ENCODE measurements around the gene SLC39A13.

DNA sequence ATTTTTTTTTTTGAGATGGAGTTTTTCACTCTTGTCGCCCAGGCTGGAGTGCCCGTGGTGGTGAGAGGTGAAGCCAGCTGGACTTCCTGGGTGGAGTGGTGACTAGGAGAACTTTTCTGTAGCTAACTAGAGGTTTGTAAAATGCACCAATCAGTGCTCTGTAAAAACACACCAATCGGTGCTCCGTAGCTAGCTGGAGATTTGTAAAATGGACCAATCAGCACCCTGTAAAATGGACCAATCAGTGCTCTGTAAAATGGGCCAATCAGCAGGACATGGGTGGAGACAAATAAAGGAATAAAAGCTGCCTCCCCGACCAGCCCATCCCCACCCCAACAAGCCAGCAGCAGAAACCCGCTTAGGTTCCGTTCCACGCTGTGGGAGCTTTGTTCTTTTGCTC is 45.0 kb downstream of the SLC39A13 start:
- TF ChIP-seq RXRA (CRISPR knock-in tag; IDR thresholded peaks at IDR 0.05) = no peak
- TF ChIP-seq, protein P1, sequence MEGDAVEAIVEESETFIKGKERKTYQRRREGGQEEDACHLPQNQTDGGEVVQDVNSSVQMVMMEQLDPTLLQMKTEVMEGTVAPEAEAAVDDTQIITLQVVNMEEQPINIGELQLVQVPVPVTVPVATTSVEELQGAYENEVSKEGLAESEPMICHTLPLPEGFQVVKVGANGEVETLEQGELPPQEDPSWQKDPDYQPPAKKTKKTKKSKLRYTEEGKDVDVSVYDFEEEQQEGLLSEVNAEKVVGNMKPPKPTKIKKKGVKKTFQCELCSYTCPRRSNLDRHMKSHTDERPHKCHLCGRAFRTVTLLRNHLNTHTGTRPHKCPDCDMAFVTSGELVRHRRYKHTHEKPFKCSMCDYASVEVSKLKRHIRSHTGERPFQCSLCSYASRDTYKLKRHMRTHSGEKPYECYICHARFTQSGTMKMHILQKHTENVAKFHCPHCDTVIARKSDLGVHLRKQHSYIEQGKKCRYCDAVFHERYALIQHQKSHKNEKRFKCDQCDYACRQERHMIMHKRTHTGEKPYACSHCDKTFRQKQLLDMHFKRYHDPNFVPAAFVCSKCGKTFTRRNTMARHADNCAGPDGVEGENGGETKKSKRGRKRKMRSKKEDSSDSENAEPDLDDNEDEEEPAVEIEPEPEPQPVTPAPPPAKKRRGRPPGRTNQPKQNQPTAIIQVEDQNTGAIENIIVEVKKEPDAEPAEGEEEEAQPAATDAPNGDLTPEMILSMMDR (CRISPR knock-in tag; IDR thresholded peaks at IDR 0.05) = no peak
- no peak for TF ChIP-seq YY1 (IDR thresholded peaks at IDR 0.05; ENCODE audit: insufficient read depth, insufficient replicate concordance, low read depth, low read length)
- no peak for TF ChIP-seq POLR2A (IDR thresholded peaks at IDR 0.05; ENCODE audit: insufficient read depth in 1 of 2, low read depth in 2 of 2, low read length in 2 of 2)
- TF ChIP-seq, protein P2, sequence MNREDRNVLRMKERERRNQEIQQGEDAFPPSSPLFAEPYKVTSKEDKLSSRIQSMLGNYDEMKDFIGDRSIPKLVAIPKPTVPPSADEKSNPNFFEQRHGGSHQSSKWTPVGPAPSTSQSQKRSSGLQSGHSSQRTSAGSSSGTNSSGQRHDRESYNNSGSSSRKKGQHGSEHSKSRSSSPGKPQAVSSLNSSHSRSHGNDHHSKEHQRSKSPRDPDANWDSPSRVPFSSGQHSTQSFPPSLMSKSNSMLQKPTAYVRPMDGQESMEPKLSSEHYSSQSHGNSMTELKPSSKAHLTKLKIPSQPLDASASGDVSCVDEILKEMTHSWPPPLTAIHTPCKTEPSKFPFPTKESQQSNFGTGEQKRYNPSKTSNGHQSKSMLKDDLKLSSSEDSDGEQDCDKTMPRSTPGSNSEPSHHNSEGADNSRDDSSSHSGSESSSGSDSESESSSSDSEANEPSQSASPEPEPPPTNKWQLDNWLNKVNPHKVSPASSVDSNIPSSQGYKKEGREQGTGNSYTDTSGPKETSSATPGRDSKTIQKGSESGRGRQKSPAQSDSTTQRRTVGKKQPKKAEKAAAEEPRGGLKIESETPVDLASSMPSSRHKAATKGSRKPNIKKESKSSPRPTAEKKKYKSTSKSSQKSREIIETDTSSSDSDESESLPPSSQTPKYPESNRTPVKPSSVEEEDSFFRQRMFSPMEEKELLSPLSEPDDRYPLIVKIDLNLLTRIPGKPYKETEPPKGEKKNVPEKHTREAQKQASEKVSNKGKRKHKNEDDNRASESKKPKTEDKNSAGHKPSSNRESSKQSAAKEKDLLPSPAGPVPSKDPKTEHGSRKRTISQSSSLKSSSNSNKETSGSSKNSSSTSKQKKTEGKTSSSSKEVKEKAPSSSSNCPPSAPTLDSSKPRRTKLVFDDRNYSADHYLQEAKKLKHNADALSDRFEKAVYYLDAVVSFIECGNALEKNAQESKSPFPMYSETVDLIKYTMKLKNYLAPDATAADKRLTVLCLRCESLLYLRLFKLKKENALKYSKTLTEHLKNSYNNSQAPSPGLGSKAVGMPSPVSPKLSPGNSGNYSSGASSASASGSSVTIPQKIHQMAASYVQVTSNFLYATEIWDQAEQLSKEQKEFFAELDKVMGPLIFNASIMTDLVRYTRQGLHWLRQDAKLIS (CRISPR knock-in tag; IDR thresholded peaks at IDR 0.05) = no peak
- TF ChIP-seq, protein P3, sequence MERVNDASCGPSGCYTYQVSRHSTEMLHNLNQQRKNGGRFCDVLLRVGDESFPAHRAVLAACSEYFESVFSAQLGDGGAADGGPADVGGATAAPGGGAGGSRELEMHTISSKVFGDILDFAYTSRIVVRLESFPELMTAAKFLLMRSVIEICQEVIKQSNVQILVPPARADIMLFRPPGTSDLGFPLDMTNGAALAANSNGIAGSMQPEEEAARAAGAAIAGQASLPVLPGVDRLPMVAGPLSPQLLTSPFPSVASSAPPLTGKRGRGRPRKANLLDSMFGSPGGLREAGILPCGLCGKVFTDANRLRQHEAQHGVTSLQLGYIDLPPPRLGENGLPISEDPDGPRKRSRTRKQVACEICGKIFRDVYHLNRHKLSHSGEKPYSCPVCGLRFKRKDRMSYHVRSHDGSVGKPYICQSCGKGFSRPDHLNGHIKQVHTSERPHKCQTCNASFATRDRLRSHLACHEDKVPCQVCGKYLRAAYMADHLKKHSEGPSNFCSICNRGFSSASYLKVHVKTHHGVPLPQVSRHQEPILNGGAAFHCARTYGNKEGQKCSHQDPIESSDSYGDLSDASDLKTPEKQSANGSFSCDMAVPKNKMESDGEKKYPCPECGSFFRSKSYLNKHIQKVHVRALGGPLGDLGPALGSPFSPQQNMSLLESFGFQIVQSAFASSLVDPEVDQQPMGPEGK (CRISPR knock-in tag; IDR thresholded peaks at IDR 0.05) = no peak
- no peak for TF ChIP-seq ETV6 (CRISPR knock-in tag; conservative IDR thresholded peaks at IDR 0.05)
- TF ChIP-seq, protein P4, sequence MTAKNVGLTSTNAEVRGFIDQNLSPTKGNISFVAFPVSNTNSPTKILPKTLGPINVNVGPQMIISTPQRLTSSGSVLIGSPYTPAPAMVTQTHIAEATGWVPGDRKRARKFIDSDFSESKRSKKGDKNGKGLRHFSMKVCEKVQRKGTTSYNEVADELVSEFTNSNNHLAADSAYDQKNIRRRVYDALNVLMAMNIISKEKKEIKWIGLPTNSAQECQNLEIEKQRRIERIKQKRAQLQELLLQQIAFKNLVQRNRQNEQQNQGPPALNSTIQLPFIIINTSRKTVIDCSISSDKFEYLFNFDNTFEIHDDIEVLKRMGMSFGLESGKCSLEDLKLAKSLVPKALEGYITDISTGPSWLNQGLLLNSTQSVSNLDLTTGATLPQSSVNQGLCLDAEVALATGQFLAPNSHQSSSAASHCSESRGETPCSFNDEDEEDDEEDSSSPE (CRISPR knock-in tag; IDR thresholded peaks at IDR 0.05) = no peak
- no peak for TF ChIP-seq SP1 (IDR thresholded peaks at IDR 0.05)
- TF ChIP-seq SP1 (CRISPR knock-in tag; IDR thresholded peaks at IDR 0.05) = no peak
- TF ChIP-seq ZBTB8A (CRISPR knock-in tag; IDR thresholded peaks at IDR 0.05; ENCODE audit: borderline replicate concordance, low read depth) = no peak
- TF ChIP-seq FOXC1 (CRISPR knock-in tag; IDR thresholded peaks at IDR 0.05; ENCODE audit: borderline replicate concordance) = no peak
- TF ChIP-seq, protein P5, sequence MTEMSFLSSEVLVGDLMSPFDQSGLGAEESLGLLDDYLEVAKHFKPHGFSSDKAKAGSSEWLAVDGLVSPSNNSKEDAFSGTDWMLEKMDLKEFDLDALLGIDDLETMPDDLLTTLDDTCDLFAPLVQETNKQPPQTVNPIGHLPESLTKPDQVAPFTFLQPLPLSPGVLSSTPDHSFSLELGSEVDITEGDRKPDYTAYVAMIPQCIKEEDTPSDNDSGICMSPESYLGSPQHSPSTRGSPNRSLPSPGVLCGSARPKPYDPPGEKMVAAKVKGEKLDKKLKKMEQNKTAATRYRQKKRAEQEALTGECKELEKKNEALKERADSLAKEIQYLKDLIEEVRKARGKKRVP (CRISPR knock-in tag; IDR thresholded peaks at IDR 0.05) = no peak
- no peak for TF ChIP-seq ZNF20 (CRISPR knock-in tag; IDR thresholded peaks at IDR 0.05)
